ENCODE data around the gene MKS1. TPM values are rescaled to one million over a fixed set of nuclear protein-coding genes. Genes with fewer than 3 reads are reported as not detected.

Gene MKS1
- total and polyA plus RNA-seq, 7 donors: 3.0 to 11.0 (median 6.8) TPM

GRCh38 chr17:58265271-58265670 lies 46.2 kb upstream of the MKS1 start:
- Histone ChIP-seq H3K27ac (no peak overlapping the region), H3K4me1 (no peaks in the 10 kb centered on the region), H3K9me3 (no peaks in the 10 kb centered on the region), H3K4me3 (no peak overlapping the region), H3K27me3 (peaks cover 0 to 32% (median 6%) of the 10 kb centered on the region in 3 donors), H3K36me3 (no peaks in the 10 kb centered on the region)
- no peak for TF ChIP-seq POLR2A (IDR thresholded peaks at IDR 0.05)
- TF ChIP-seq POLR2AphosphoS5 (IDR thresholded peaks at IDR 0.05): no peak
- TF ChIP-seq EP300 (IDR thresholded peaks at IDR 0.05): no peak
- TF ChIP-seq CTCF (IDR thresholded peaks at IDR 0.05): no peak
- intact Hi-C loops (cut with DNase I): no loop called here
- DNase-seq: no peak
- 81 to 83% methylated on average over 4 of the region's 4 CpGs for WGBS, 2 donors

- Histone ChIP-seq H3K27ac (no peak overlapping the region), H3K4me3 (no peak overlapping the region), H3K9me3 (no peaks in the 10 kb centered on the region), H3K27me3 (peaks cover 0 to 32% (median 6%) of the 10 kb centered on the region in 3 donors), H3K36me3 (no peaks in the 10 kb centered on the region), H3K4me1 (no peaks in the 10 kb centered on the region)
- DNase-seq: no peak
- intact Hi-C loops (cut with DNase I): no loop called here
- TF ChIP-seq CTCF (IDR thresholded peaks at IDR 0.05) (no peak), POLR2AphosphoS5 (IDR thresholded peaks at IDR 0.05) (no peak), EP300 (IDR thresholded peaks at IDR 0.05) (no peak), POLR2A (IDR thresholded peaks at IDR 0.05) (no peak)
- 82 to 85% methylated on average over 6 of the region's 6 CpGs for WGBS, 2 donors
Measured at GRCh38 chr17:58264407-58265103, 45.5 kb upstream of the MKS1 start.

GRCh38 chr17:58263773-58264172 lies 44.7 kb upstream of the MKS1 start:
- H3K9me3 ChIP-seq: no peaks in the 10 kb centered on the region
- 76 to 86% methylated on average over 1 of the region's 1 CpG for WGBS, 2 donors
- no peaks in the 10 kb centered on the region for H3K4me1 ChIP-seq
- peaks cover 0 to 32% (median 6%) of the 10 kb centered on the region in 3 donors for H3K27me3 ChIP-seq
- TF ChIP-seq EP300 (IDR thresholded peaks at IDR 0.05) (no peak), POLR2A (IDR thresholded peaks at IDR 0.05) (no peak), CTCF (IDR thresholded peaks at IDR 0.05) (no peak), POLR2AphosphoS5 (IDR thresholded peaks at IDR 0.05) (no peak)
- H3K4me3 ChIP-seq: no peak overlapping the region
- no peak for DNase-seq
- no peaks in the 10 kb centered on the region for H3K36me3 ChIP-seq
- intact Hi-C loops (cut with DNase I): no loop called here
- H3K27ac ChIP-seq: no peak overlapping the region

GRCh38 chr17:58262149-58262548 lies 43.1 kb upstream of the MKS1 start:
- intact Hi-C loops (cut with DNase I): no loop called here
- H3K36me3 ChIP-seq: no peaks in the 10 kb centered on the region
- no peak overlapping the region for H3K27ac ChIP-seq
- no peaks in the 10 kb centered on the region for H3K9me3 ChIP-seq
- DNase-seq: no peak
- H3K4me1 ChIP-seq: no peaks in the 10 kb centered on the region
- peaks cover 0 to 28% (median 6%) of the 10 kb centered on the region in 3 donors for H3K27me3 ChIP-seq
- no peak overlapping the region for H3K4me3 ChIP-seq
- 87 to 92% methylated on average over 11 of the region's 11 CpGs for WGBS, 2 donors
- no peak for TF ChIP-seq POLR2A (IDR thresholded peaks at IDR 0.05)
- TF ChIP-seq POLR2AphosphoS5 (IDR thresholded peaks at IDR 0.05): no peak
- no peak for TF ChIP-seq CTCF (IDR thresholded peaks at IDR 0.05)
- TF ChIP-seq EP300 (IDR thresholded peaks at IDR 0.05): no peak

GRCh38 chr17:58254803-58255202 lies 35.7 kb upstream of the MKS1 start:
- DNase-seq: peak; percentile 36

More at GRCh38 chr17:58254803-58255202, 35.7 kb upstream of the MKS1 start:
- no peak overlapping the region for H3K4me3 ChIP-seq
- peaks cover 0 to 16% (median 0%) of the 10 kb centered on the region in 3 donors for H3K27me3 ChIP-seq
- H3K36me3 ChIP-seq: no peaks in the 10 kb centered on the region
- 30% methylated on average over 8 of the region's 8 CpGs for WGBS, 2 donors
- no peaks in the 10 kb centered on the region for H3K9me3 ChIP-seq
- H3K27ac ChIP-seq: no peak overlapping the region
- H3K4me1 ChIP-seq: peaks cover 0 to 2% (median 2%) of the 10 kb centered on the region in 4 donors
- no peak for TF ChIP-seq POLR2A (IDR thresholded peaks at IDR 0.05)
- no peak for TF ChIP-seq POLR2AphosphoS5 (IDR thresholded peaks at IDR 0.05)
- TF ChIP-seq EP300 (IDR thresholded peaks at IDR 0.05): no peak
- TF ChIP-seq CTCF (IDR thresholded peaks at IDR 0.05): no peak
- intact Hi-C loops (cut with DNase I): no loop called here

All from sigmoid colon (tissue), 7 donors.